HepG2 (cell line): Measurements from ENCODE around the gene PAN2. TPM values are rescaled to one million over a fixed set of nuclear protein-coding genes. Genes with fewer than 3 reads are reported as not detected.

ENCODE experiments used
- CBFB ChIP-seq: sonication (generic); formaldehyde crosslinking; IDR thresholded peaks from 2 replicates; pipeline ENCODE4 v1.4.0; 2020; ENCODE audit warnings: missing genetic modification reagents
- GABPA ChIP-seq, 2 experiments: IDR thresholded peaks; 2 replicates each; pipeline ENCODE4 v1.6.1; 2011 to 2016; ENCODE audit warnings: low read depth in 2 of 2, low read length in 1 of 2, missing biosample characterization in 1 of 2, missing genetic modification characterization in 1 of 2
- HIVEP1 ChIP-seq: sonication (generic); formaldehyde crosslinking; IDR thresholded peaks from 2 replicates; pipeline ENCODE4 v1.4.0; 2020; ENCODE audit warnings: mild to moderate bottlenecking, missing genetic modification reagents
- RBAK ChIP-seq: sonication (generic); formaldehyde crosslinking; IDR thresholded peaks from 2 replicates; pipeline ENCODE4 v1.5.1; 2020; ENCODE audit warnings: mild to moderate bottlenecking, missing genetic modification reagents
- TCF7 ChIP-seq: sonication (generic); IDR thresholded peaks from 2 replicates; pipeline ENCODE4 v1.6.1; 2016; ENCODE audit warnings: antibody characterized with exemption, low read depth
- TOE1 ChIP-seq: sonication (generic); formaldehyde crosslinking; IDR thresholded peaks from 2 replicates; pipeline ENCODE4 v1.4.0; 2020; ENCODE audit warnings: mild to moderate bottlenecking, missing genetic modification reagents
- ZNF484 ChIP-seq: sonication (generic); formaldehyde crosslinking; IDR thresholded peaks from 2 replicates; pipeline ENCODE4 v1.5.1; 2020; ENCODE audit warnings: mild to moderate bottlenecking, low read depth, missing genetic modification reagents, borderline replicate concordance
- polyA plus RNA-seq, 8 experiments: library from polyadenylated mRNA; depleted of rRNA in 3 of 8; stranded (reverse) in 7 of 8; unstranded in 1 of 8; fragments of >200 nt; fragmentation: Illumina TruSeq in 4 of 8; extraction: Trizol in 4 of 8; gene quantifications; 2 replicates each; pipeline versions ENCODE4 v1.2.1 to v1.2.3, GENCODE V29; 2011 to 2016; ENCODE audit warnings: low read depth in 4 of 8, missing spikeins in 1 of 8, mixed read lengths in 1 of 8; ENCODE audit not compliant: insufficient read depth in 1 of 8
- total RNA-seq, 5 experiments: library from RNA; depleted of rRNA; stranded (reverse); fragments of >200 nt; fragmentation: Illumina TruSeq; extraction: Trizol; gene quantifications; 2 replicates each; pipeline ENCODE4 v1.2.3, GENCODE V29; 2016; ENCODE audit warnings: low read depth in 1 of 5
- TF ChIP-seq, protein P1 (sequence below), 2 experiments: fragments of 450-650 bp in 1 of 2; sonication (generic) in 1 of 2; formaldehyde crosslinking in 1 of 2; IDR thresholded peaks; 2 replicates each; pipeline versions ENCODE4 v1.6.1 to v1.8.0; 2016 to 2022; ENCODE audit warnings: antibody characterized with exemption in 1 of 2, mild to moderate bottlenecking in 1 of 2, missing genetic modification reagents in 1 of 2
- TF ChIP-seq, protein P2 (sequence below): sonication (generic); formaldehyde crosslinking; IDR thresholded peaks from 2 replicates; pipeline ENCODE4 v1.4.0; 2020; ENCODE audit warnings: missing genetic modification reagents
- TF ChIP-seq, protein P3 (sequence below): sonication (generic); formaldehyde crosslinking; IDR thresholded peaks from 2 replicates; pipeline ENCODE4 v1.5.0; 2020; ENCODE audit warnings: missing genetic modification reagents
- TF ChIP-seq, protein P4 (sequence below): IDR thresholded peaks from 2 replicates; pipeline ENCODE4 v1.6.1; 2016; ENCODE audit warnings: low read depth
- TF ChIP-seq, protein P5 (sequence below): sonication (generic); formaldehyde crosslinking; IDR thresholded peaks from 2 replicates; pipeline ENCODE4 v1.8.1; 2023; ENCODE audit warnings: mild to moderate bottlenecking, missing genetic modification reagents

Gene PAN2
- total and polyA plus RNA-seq, 2 of the 13 experiments (the other 11 are each of a cell fraction or from before 2014, with no cell fraction given): 27.2 to 61.1 TPM

DNA sequence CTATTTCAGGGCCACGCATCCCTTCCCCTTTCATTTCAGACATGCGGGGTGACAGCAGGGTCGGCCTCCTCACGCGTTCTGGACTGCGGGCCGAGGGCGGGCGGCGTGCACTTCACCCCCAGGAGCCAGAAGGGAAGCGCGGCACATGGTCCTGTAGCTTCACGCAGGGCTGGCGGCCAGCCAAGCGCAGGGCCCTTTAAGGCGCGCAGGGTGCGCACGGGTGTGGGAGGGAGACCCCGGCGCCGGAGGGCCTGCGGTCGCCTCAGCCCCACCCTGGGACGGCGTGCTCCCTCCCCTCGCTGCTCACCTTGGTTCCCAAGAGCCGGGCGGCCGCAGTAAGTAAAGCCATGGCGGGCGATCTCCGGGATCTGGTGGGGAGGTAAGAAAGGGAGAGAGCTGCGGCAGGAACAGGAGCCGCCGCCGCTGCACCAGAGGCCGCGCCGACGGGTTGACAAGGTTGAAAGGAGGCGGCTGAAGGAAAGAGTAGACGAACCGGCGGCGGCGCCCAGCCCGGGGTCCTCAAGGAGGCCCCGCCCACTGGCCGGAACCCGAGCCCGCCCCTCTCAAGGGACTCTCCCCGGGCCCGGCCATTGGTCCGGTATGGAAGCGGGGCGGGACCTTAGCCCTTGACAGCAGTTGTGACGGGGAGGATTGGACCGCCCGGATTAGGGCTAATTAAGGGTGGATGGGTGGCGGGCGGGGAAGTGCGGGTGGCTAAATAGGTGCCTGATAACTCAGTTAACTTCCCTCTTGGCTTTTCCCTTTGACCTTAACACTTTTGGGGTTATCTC lies 33.8 kb downstream of the PAN2 start, which contains the start of gene CS (continued):
- TF ChIP-seq ZNF484 (no peak), TCF7 (no peak), RBAK (CRISPR knock-in tag) (no peak), GABPA (IDR thresholded peaks at IDR 0.05; ENCODE audit: low read depth, low read length) (peak; percentile 51), GABPA (CRISPR knock-in tag; IDR thresholded peaks at IDR 0.05; ENCODE audit: low read depth) (peak; percentile 80), HIVEP1 (CRISPR knock-in tag) (peak; percentile 91), TOE1 (CRISPR knock-in tag) (no peak), CBFB (CRISPR knock-in tag) (peak; percentile 74)
- TF ChIP-seq, protein P1, sequence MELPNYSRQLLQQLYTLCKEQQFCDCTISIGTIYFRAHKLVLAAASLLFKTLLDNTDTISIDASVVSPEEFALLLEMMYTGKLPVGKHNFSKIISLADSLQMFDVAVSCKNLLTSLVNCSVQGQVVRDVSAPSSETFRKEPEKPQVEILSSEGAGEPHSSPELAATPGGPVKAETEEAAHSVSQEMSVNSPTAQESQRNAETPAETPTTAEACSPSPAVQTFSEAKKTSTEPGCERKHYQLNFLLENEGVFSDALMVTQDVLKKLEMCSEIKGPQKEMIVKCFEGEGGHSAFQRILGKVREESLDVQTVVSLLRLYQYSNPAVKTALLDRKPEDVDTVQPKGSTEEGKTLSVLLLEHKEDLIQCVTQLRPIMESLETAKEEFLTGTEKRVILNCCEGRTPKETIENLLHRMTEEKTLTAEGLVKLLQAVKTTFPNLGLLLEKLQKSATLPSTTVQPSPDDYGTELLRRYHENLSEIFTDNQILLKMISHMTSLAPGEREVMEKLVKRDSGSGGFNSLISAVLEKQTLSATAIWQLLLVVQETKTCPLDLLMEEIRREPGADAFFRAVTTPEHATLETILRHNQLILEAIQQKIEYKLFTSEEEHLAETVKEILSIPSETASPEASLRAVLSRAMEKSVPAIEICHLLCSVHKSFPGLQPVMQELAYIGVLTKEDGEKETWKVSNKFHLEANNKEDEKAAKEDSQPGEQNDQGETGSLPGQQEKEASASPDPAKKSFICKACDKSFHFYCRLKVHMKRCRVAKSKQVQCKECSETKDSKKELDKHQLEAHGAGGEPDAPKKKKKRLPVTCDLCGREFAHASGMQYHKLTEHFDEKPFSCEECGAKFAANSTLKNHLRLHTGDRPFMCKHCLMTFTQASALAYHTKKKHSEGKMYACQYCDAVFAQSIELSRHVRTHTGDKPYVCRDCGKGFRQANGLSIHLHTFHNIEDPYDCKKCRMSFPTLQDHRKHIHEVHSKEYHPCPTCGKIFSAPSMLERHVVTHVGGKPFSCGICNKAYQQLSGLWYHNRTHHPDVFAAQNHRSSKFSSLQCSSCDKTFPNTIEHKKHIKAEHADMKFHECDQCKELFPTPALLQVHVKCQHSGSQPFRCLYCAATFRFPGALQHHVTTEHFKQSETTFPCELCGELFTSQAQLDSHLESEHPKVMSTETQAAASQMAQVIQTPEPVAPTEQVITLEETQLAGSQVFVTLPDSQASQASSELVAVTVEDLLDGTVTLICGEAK (IDR thresholded peaks at IDR 0.05): no peak
- TF ChIP-seq, protein P1 (CRISPR knock-in tag; IDR thresholded peaks at IDR 0.05): peak; percentile 43; the same call in 1 of the 2 replicates
- TF ChIP-seq, protein P2, sequence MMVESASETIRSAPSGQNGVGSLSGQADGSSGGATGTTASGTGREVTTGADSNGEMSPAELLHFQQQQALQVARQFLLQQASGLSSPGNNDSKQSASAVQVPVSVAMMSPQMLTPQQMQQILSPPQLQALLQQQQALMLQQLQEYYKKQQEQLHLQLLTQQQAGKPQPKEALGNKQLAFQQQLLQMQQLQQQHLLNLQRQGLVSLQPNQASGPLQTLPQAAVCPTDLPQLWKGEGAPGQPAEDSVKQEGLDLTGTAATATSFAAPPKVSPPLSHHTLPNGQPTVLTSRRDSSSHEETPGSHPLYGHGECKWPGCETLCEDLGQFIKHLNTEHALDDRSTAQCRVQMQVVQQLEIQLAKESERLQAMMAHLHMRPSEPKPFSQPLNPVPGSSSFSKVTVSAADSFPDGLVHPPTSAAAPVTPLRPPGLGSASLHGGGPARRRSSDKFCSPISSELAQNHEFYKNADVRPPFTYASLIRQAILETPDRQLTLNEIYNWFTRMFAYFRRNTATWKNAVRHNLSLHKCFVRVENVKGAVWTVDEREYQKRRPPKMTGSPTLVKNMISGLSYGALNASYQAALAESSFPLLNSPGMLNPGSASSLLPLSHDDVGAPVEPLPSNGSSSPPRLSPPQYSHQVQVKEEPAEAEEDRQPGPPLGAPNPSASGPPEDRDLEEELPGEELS (CRISPR knock-in tag): no peak
- TF ChIP-seq, protein P3, sequence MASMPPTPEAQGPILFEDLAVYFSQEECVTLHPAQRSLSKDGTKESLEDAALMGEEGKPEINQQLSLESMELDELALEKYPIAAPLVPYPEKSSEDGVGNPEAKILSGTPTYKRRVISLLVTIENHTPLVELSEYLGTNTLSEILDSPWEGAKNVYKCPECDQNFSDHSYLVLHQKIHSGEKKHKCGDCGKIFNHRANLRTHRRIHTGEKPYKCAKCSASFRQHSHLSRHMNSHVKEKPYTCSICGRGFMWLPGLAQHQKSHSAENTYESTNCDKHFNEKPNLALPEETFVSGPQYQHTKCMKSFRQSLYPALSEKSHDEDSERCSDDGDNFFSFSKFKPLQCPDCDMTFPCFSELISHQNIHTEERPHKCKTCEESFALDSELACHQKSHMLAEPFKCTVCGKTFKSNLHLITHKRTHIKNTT (CRISPR knock-in tag): no peak
- TF ChIP-seq, protein P4, sequence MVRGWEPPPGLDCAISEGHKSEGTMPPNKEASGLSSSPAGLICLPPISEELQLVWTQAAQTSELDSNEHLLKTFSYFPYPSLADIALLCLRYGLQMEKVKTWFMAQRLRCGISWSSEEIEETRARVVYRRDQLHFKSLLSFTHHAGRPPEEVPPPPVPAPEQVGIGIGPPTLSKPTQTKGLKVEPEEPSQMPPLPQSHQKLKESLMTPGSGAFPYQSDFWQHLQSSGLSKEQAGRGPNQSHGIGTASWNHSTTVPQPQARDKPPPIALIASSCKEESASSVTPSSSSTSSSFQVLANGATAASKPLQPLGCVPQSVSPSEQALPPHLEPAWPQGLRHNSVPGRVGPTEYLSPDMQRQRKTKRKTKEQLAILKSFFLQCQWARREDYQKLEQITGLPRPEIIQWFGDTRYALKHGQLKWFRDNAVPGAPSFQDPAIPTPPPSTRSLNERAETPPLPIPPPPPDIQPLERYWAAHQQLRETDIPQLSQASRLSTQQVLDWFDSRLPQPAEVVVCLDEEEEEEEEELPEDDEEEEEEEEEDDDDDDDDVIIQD (CRISPR knock-in tag): no peak
- TF ChIP-seq, protein P5, sequence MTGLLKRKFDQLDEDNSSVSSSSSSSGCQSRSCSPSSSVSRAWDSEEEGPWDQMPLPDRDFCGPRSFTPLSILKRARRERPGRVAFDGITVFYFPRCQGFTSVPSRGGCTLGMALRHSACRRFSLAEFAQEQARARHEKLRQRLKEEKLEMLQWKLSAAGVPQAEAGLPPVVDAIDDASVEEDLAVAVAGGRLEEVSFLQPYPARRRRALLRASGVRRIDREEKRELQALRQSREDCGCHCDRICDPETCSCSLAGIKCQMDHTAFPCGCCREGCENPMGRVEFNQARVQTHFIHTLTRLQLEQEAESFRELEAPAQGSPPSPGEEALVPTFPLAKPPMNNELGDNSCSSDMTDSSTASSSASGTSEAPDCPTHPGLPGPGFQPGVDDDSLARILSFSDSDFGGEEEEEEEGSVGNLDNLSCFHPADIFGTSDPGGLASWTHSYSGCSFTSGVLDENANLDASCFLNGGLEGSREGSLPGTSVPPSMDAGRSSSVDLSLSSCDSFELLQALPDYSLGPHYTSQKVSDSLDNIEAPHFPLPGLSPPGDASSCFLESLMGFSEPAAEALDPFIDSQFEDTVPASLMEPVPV (CRISPR knock-in tag): peak; percentile 69; the same call in 1 of the 2 replicates
